K562 (cell line): Measurements from ENCODE around the gene SLC49A4. TPM values are rescaled to one million over a fixed set of nuclear protein-coding genes. Genes with fewer than 3 reads are reported as not detected.

Source experiments
- ATAC-seq: fragments of 200-7000 bp; cut with Tn5 transposase; 3 replicates; pipeline ENCODE4 v1.9.1; 2020; ENCODE audit warnings: moderate library complexity
- BruUV-seq: library from RNA; stranded (reverse); fragments of 400-500 nt; replicated peaks from 2 replicates; lab custom pipeline; 2021; lab: Mats Ljungman, UMichigan
- CTCF ChIA-PET: fragments of 300-600 bp; formaldehyde crosslinking; extraction: SDS; loops from one replicate; lab custom pipeline; 2021; ENCODE audit warnings: low intra/inter-chr PET ratio; lab: Yijun Ruan, JAX
- POLR2A ChIA-PET: fragments of 300-600, 350-650 bp; sonication (Branson Sonifier 250); formaldehyde crosslinking; extraction: SDS; loops from one replicate; lab custom pipeline; 2021; ENCODE audit warnings: antibody characterized with exemption, inconsistent platforms; lab: Yijun Ruan, JAX
- DNase-seq, 4 experiments: peaks; one replicate each; pipeline versions ENCODE4 v3.0.0 to v3.0.0-alpha.2; 2011 to 2018; ENCODE audit warnings: low spot score in 3 of 4, mixed read lengths in 3 of 4; ENCODE audit errors: extremely low read depth in 1 of 4
- FAIRE-seq: peaks from 2 replicates; lab custom pipeline; 2011; peaks lifted over from hg19 to GRCh38; lab: Jason Lieb, UNC
- H2AFZ ChIP-seq: 2 replicates; pipeline ENCODE4 v1.6.0; 2011; ENCODE audit warnings: low read depth, low read length, control low read depth, inconsistent platforms
- H3K27ac ChIP-seq: fragments of 200-600 bp; 3 replicates; pipeline ENCODE4 v1.8.0; 2011; ENCODE audit warnings: low read depth, mild to moderate bottlenecking, control low read depth, inconsistent platforms, low read length, moderate library complexity, mixed read lengths; ENCODE audit errors: extremely low read depth
- H3K27me3 ChIP-seq, 2 experiments: fragments of 300-600 bp in 1 of 2; 2 replicates in 1 of 2; 3 replicates in 1 of 2; pipeline versions ENCODE4 v1.6.0 to v1.8.0; 2011; ENCODE audit warnings: inconsistent platforms in 2 of 2, low read length in 2 of 2, mild to moderate bottlenecking in 1 of 2, mixed read lengths in 1 of 2, moderate library complexity in 1 of 2; ENCODE audit not compliant: control insufficient read depth in 2 of 2, insufficient read depth in 2 of 2
- H3K36me3 ChIP-seq: fragments of 300-600 bp; 3 replicates; pipeline ENCODE4 v1.8.0; 2011; ENCODE audit warnings: mild to moderate bottlenecking, low read length, inconsistent platforms; ENCODE audit not compliant: control insufficient read depth, insufficient read depth
- H3K4me1 ChIP-seq, 2 experiments: fragments of 200-600 bp in 1 of 2; replicated peaks in 1 of 2; 2 replicates in 1 of 2; 3 replicates in 1 of 2; pipeline versions ENCODE4 v1.5.1 to v1.8.0; 2011; ENCODE audit warnings: inconsistent platforms in 2 of 2, low read length in 2 of 2, mild to moderate bottlenecking in 1 of 2, mixed read lengths in 1 of 2, moderate library complexity in 1 of 2; ENCODE audit not compliant: control insufficient read depth in 2 of 2, insufficient read depth in 2 of 2
- H3K4me2 ChIP-seq: 2 replicates; pipeline ENCODE4 v1.6.1; 2011; ENCODE audit warnings: low read length, control low read depth, inconsistent platforms, mixed read lengths; ENCODE audit not compliant: insufficient read depth
- H3K4me3 ChIP-seq: fragments of 200-600 bp; sonication (generic), shearing (Covaris generic); 2 replicates; pipeline ENCODE4 v1.5.1; 2016; ENCODE audit warnings: control low read depth, inconsistent platforms
- H3K79me2 ChIP-seq: fragments of 200-600 bp; 3 replicates; pipeline ENCODE4 v1.8.0; 2011; ENCODE audit warnings: low read length, inconsistent platforms; ENCODE audit not compliant: control insufficient read depth, insufficient read depth
- H3K9ac ChIP-seq, 2 experiments: 2 replicates each; pipeline versions ENCODE4 v1.6.0 to v1.6.1; 2011; ENCODE audit warnings: low read depth in 2 of 2, low read length in 2 of 2, control low read depth in 1 of 2, inconsistent platforms in 1 of 2, mild to moderate bottlenecking in 1 of 2, mixed read lengths in 1 of 2; ENCODE audit not compliant: insufficient read depth in 1 of 2
- H3K9me1 ChIP-seq: one replicate; pipeline ENCODE4 v1.6.0; 2011; ENCODE audit warnings: inconsistent platforms, mild to moderate bottlenecking, low read length, moderate library complexity; ENCODE audit not compliant: control insufficient read depth, insufficient read depth
- H3K9me3 ChIP-seq: replicated peaks from 2 replicates; pipeline ENCODE4 v1.5.1; 2011; ENCODE audit warnings: low read depth, low read length, inconsistent platforms; ENCODE audit not compliant: control insufficient read depth, insufficient read depth
- H4K20me1 ChIP-seq: replicated peaks from 2 replicates; pipeline ENCODE4 v1.6.1; 2011; ENCODE audit warnings: low read length, inconsistent platforms, mixed read lengths; ENCODE audit not compliant: control insufficient read depth, insufficient read depth
- CBFA2T2 ChIP-seq: fragments of 450-650 bp; conservative IDR thresholded peaks from 2 replicates; pipeline ENCODE4 v1.6.1; 2017; ENCODE audit warnings: mild to moderate bottlenecking
- CREM ChIP-seq: IDR thresholded peaks from 2 replicates; pipeline ENCODE4 v1.6.1; 2014; ENCODE audit warnings: antibody characterized with exemption, low read depth
- DDX20 ChIP-seq: fragments of 450-650 bp; IDR thresholded peaks from 2 replicates; pipeline ENCODE4 v1.6.1; 2016; ENCODE audit warnings: missing genetic modification characterization, low read depth, mild to moderate bottlenecking, missing compliant biosample characterization, moderate library complexity
- E2F5 ChIP-seq: sonication (generic); formaldehyde crosslinking; IDR thresholded peaks from 2 replicates; pipeline ENCODE4 v1.8.0; 2022; ENCODE audit warnings: mild to moderate bottlenecking, missing genetic modification reagents
- FOXK1 ChIP-seq: sonication (generic); formaldehyde crosslinking; IDR thresholded peaks from 2 replicates; pipeline ENCODE4 v1.8.0; 2022; ENCODE audit warnings: missing genetic modification reagents, mild to moderate bottlenecking, borderline replicate concordance
- KLF1 ChIP-seq: fragments of 450-650 bp; IDR thresholded peaks from 2 replicates; pipeline ENCODE4 v1.6.1; 2016; ENCODE audit warnings: missing genetic modification characterization, missing compliant biosample characterization
- MTF1 ChIP-seq: fragments of 250-450 bp; sonication (Bioruptor Pico); IDR thresholded peaks from 2 replicates; pipeline ENCODE4 v1.9.0; 2021; ENCODE audit warnings: moderate library complexity, mild to moderate bottlenecking, inconsistent platforms, borderline replicate concordance
- NCOA2 ChIP-seq, 2 experiments: fragments of 450-650 bp; IDR thresholded peaks; 2 replicates each; pipeline ENCODE4 v1.6.1; 2018; ENCODE audit warnings: mild to moderate bottlenecking in 2 of 2, moderate library complexity in 1 of 2; ENCODE audit not compliant: partially characterized antibody in 2 of 2
- PCBP1 ChIP-seq: fragments of 200-400 bp; formaldehyde crosslinking; IDR thresholded peaks from 2 replicates; pipeline ENCODE4 v1.6.1; 2018; ENCODE audit warnings: mild to moderate bottlenecking, low read depth, low read length; ENCODE audit not compliant: poor library complexity, severe bottlenecking
- POLR2A ChIP-seq: fragments of 450-650 bp; conservative IDR thresholded peaks from 2 replicates; pipeline ENCODE4 v1.6.1; 2016
- POU5F1 ChIP-seq: fragments of 150-350 bp; IDR thresholded peaks from 2 replicates; pipeline ENCODE4 v1.6.1; 2014; ENCODE audit warnings: borderline replicate concordance, low read length, low read depth, mild to moderate bottlenecking; ENCODE audit not compliant: partially characterized antibody
- RBM17 ChIP-seq: fragments of 200-400 bp; formaldehyde crosslinking; IDR thresholded peaks from 2 replicates; pipeline ENCODE4 v1.6.1; 2017; ENCODE audit warnings: low read depth, mild to moderate bottlenecking, low read length, borderline replicate concordance
- RBM22 ChIP-seq: fragments of 200-400 bp; formaldehyde crosslinking; IDR thresholded peaks from 2 replicates; pipeline ENCODE4 v1.6.1; 2018; ENCODE audit warnings: low read length, low read depth; ENCODE audit not compliant: poor library complexity, severe bottlenecking
- RFX7 ChIP-seq: fragments of 250-450 bp; sonication (Bioruptor Pico); IDR thresholded peaks from 2 replicates; pipeline ENCODE4 v1.5.1; 2021; ENCODE audit warnings: mild to moderate bottlenecking
- RNF2 ChIP-seq: sonication (generic); IDR thresholded peaks from 2 replicates; pipeline ENCODE4 v1.6.1; 2016
- ZNF586 ChIP-seq: fragments of 450-650 bp; formaldehyde crosslinking; conservative IDR thresholded peaks from 2 replicates; pipeline ENCODE4 v1.4.0; 2020; ENCODE audit warnings: mild to moderate bottlenecking, moderate library complexity
- ZNF609 ChIP-seq: sonication (generic); formaldehyde crosslinking; IDR thresholded peaks from 2 replicates; pipeline ENCODE4 v1.8.1; 2023; ENCODE audit warnings: missing genetic modification reagents, mild to moderate bottlenecking, borderline replicate concordance
- ZNF79 ChIP-seq: fragments of 250-450 bp; sonication (Bioruptor Pico); IDR thresholded peaks from 2 replicates; pipeline ENCODE4 v1.4.0; 2020; ENCODE audit warnings: low read depth, mild to moderate bottlenecking, moderate library complexity
- WGBS: fragments of 100-300 bp; shearing (Covaris generic); methylation state at CpG from one replicate; pipeline ENCODE4 v1.1.6; 2016; ENCODE audit warnings: low coverage, mixed read lengths; ENCODE audit not compliant: insufficient coverage; ENCODE audit errors: missing lambda C conversion rate; 5-methylcytosine and 5-hydroxymethylcytosine counted together
- in situ Hi-C: fragments of 300-500 bp; cut with MboI; formaldehyde crosslinking; loops from 4 replicates; pipeline ENCODE4 v1.15.0; 2018; ENCODE audit warnings: inconsistent platforms, mixed read lengths
- intact Hi-C: fragments of 100-400 bp; cut with micrococcal nuclease; formaldehyde crosslinking; loops from 2 replicates; pipeline ENCODE4 v1.14.2; 2022
- polyA plus RNA-seq, 8 experiments: library from polyadenylated mRNA; depleted of rRNA in 4 of 8; stranded (reverse) in 5 of 8; unstranded in 3 of 8; fragments of >200 nt; fragmentation: Nextera tagmentation in 2 of 8; fragmentation: Illumina TruSeq in 1 of 8; extraction: Ambion mirVana in 2 of 8; extraction: Trizol in 1 of 8; gene quantifications; 2 replicates each; pipeline versions ENCODE4 v1.2.1 to v1.2.3, GENCODE V29; 2011 to 2014; ENCODE audit warnings: inconsistent platforms in 1 of 8, missing spikeins in 1 of 8
- total RNA-seq, 7 experiments: library from RNA; depleted of rRNA in 6 of 7; stranded (reverse); fragments of >200 nt in 6 of 7; fragmentation: Illumina TruSeq in 2 of 7; extraction: Trizol in 2 of 7; gene quantifications; 2 replicates each; pipeline versions ENCODE4 v1.2.1 to v1.2.3, GENCODE V29; 2011 to 2021; ENCODE audit warnings: low replicate concordance in 1 of 7

The SLC49A4 gene
- total and polyA plus RNA-seq, 9 of the 15 experiments (the other 6 are each of a cell fraction or from before 2014, with no cell fraction given), result 0.15 to 1.3 (median 0.83) TPM

- no peak for FAIRE-seq
- in situ Hi-C loops, result no loop called here
- no peak overlapping the region for H3K4me3 ChIP-seq
These were observed 132.9 kb downstream of the SLC49A4 start for GRCh38 chr3:122927726-122928125.

More at GRCh38 chr3:122927726-122928125, 132.9 kb downstream of the SLC49A4 start:
- POLR2A ChIA-PET, result interaction anchor here (0.6 kb wide), 1 partner anchor 98 kb away, joined by 3 read pairs; no protein-coding TSS in a partner anchor
- Histone ChIP-seq H3K4me2 (no peak overlapping the region), H3K79me2 (no peaks in the 10 kb centered on the region), H4K20me1 (no peaks in the 10 kb centered on the region), H3K4me1 (no peaks in the 10 kb centered on the region; a peak in 1 of 5 replicates), H3K9me1 (no peaks in the 10 kb centered on the region), H3K9ac (no peak overlapping the region), H2AFZ (no peak overlapping the region), H3K9me3 (no peaks in the 10 kb centered on the region), H3K36me3 (no peaks in the 10 kb centered on the region), H3K27me3 (peaks cover 16 to 62% of the 10 kb centered on the region in 2 experiments; a peak in 3 of 5 replicates), H3K27ac (no peak overlapping the region)
- TF ChIP-seq POLR2A (no peak), ZNF609 (CRISPR knock-in tag) (no peak), RNF2 (no peak), MTF1 (no peak), DDX20 (tag) (no peak), RBM22 (no peak), CREM (no peak), KLF1 (tag) (no peak), NCOA2 (IDR thresholded peaks at IDR 0.05; ENCODE audit: partially characterized antibody in 2 of 2) (no peak), RBM17 (no peak), E2F5 (CRISPR knock-in tag) (no peak), PCBP1 (no peak), FOXK1 (CRISPR knock-in tag) (no peak), RFX7 (no peak), ZNF79 (CRISPR knock-in tag) (no peak), CBFA2T2 (no peak), ZNF586 (CRISPR knock-in tag) (no peak), POU5F1 (no peak)
- ATAC-seq (no peak; the same call in 2 of the 3 replicates), DNase-seq (no peak)
- 0% methylated on average over 9 of the region's 10 CpGs for WGBS
- no TSS peak for BruUV-seq
- CTCF ChIA-PET, result no interaction called here
- intact Hi-C loops, result loop anchor here (10.0 kb wide), 1 partner anchor 173 kb away; no protein-coding TSS in a partner anchor
